ENCODE results near the gene CRELD2.

Gene CRELD2

GRCh38 chr22:49962012-49962750, 43.7 kb downstream of the CRELD2 start:
- no peak for TF ChIP-seq CTCF (IDR thresholded peaks at IDR 0.05; ENCODE audit: borderline replicate concordance, control extremely low read depth, extremely low read depth, insufficient read depth, missing control alignments)
- peak; percentile 86 for DNase-seq (ENCODE audit: low spot score)
- in situ Hi-C loops (cut with MboI; ENCODE audit: low sequenced_read_pairs, unreplicated experiment): no loop called here

GRCh38 chr22:49962751-49963646, 44.6 kb downstream of the CRELD2 start:
- no peak for DNase-seq (ENCODE audit: low spot score)
- TF ChIP-seq CTCF (IDR thresholded peaks at IDR 0.05; ENCODE audit: borderline replicate concordance, control extremely low read depth, extremely low read depth, insufficient read depth, missing control alignments): no peak
- in situ Hi-C loops (cut with MboI; ENCODE audit: low sequenced_read_pairs, unreplicated experiment): no loop called here

GRCh38 chr22:49963647-49964026, 45.2 kb downstream of the CRELD2 start:
- TF ChIP-seq CTCF (IDR thresholded peaks at IDR 0.05; ENCODE audit: borderline replicate concordance, control extremely low read depth, extremely low read depth, insufficient read depth, missing control alignments): no peak
- DNase-seq (ENCODE audit: low spot score): no peak
- in situ Hi-C loops (cut with MboI; ENCODE audit: low sequenced_read_pairs, unreplicated experiment): no loop called here

GRCh38 chr22:49964136-49965090, 46.0 kb downstream of the CRELD2 start:
- in situ Hi-C loops (cut with MboI; ENCODE audit: low sequenced_read_pairs, unreplicated experiment): no loop called here
- TF ChIP-seq CTCF (IDR thresholded peaks at IDR 0.05; ENCODE audit: borderline replicate concordance, control extremely low read depth, extremely low read depth, insufficient read depth, missing control alignments): no peak
- no peak for DNase-seq (ENCODE audit: low spot score)

GRCh38 chr22:49965091-49966040, 46.9 kb downstream of the CRELD2 start:
- DNase-seq (ENCODE audit: low spot score): no peak
- no peak for TF ChIP-seq CTCF (IDR thresholded peaks at IDR 0.05; ENCODE audit: borderline replicate concordance, control extremely low read depth, extremely low read depth, insufficient read depth, missing control alignments)
- in situ Hi-C loops (cut with MboI; ENCODE audit: low sequenced_read_pairs, unreplicated experiment): no loop called here
